Left forelimb (tissue), 1 donor: ENCODE results near the gene EDN3.
"Not testable (repeated sequence)": the region's sequence is repeated elsewhere in the genome, so short reads cannot be mapped to it uniquely, and the experiment has no call there.

Source experiments
- DNase-seq: peaks from one replicate; pipeline ENCODE4 v3.0.0-alpha.2; 2018; ENCODE audit warnings: low spot score

The EDN3 gene

GRCh38 chr20:59335377-59335776 lies 35.0 kb downstream of the EDN3 start:
- DNase-seq: no peak

- no peak for DNase-seq
Measured at GRCh38 chr20:59336540-59336939, 36.1 kb downstream of the EDN3 start.

GRCh38 chr20:59338444-59338843 lies 38.0 kb downstream of the EDN3 start:
- not testable (repeated sequence) for DNase-seq

GRCh38 chr20:59340201-59340885 lies 39.9 kb downstream of the EDN3 start:
- DNase-seq: no peak

GRCh38 chr20:59341285-59342022 lies 41.0 kb downstream of the EDN3 start:
- DNase-seq: not testable (repeated sequence)

- no peak for DNase-seq
Measured at GRCh38 chr20:59342023-59342957, 41.9 kb downstream of the EDN3 start.

- DNase-seq: no peak
Measured at GRCh38 chr20:59346061-59346460, 45.6 kb downstream of the EDN3 start.

GRCh38 chr20:59349277-59349676 lies 48.9 kb downstream of the EDN3 start:
- no peak for DNase-seq

GRCh38 chr20:59350330-59351156 lies 50.1 kb downstream of the EDN3 start:
- DNase-seq: no peak

- no peak for DNase-seq
Measured at GRCh38 chr20:59351157-59352040, 51.0 kb downstream of the EDN3 start.

- DNase-seq: no peak
Measured at GRCh38 chr20:59352541-59352940, 52.1 kb downstream of the EDN3 start.

- no peak for DNase-seq
Measured at GRCh38 chr20:59352990-59353389, 52.6 kb downstream of the EDN3 start.

GRCh38 chr20:59354460-59354859 lies 54.0 kb downstream of the EDN3 start:
- no peak for DNase-seq

- DNase-seq: no peak
Measured at GRCh38 chr20:59355242-59355641, 54.8 kb downstream of the EDN3 start.

- DNase-seq: no peak
Measured at GRCh38 chr20:59356662-59357165, 56.3 kb downstream of the EDN3 start.

GRCh38 chr20:59358793-59359192 lies 58.4 kb downstream of the EDN3 start:
- not testable (repeated sequence) for DNase-seq

- DNase-seq: no peak
Measured at GRCh38 chr20:59359906-59360725, 59.7 kb downstream of the EDN3 start.

GRCh38 chr20:59360934-59361333 lies 60.5 kb downstream of the EDN3 start:
- no peak for DNase-seq

GRCh38 chr20:59361411-59361810 lies 61.0 kb downstream of the EDN3 start:
- no peak for DNase-seq
